B cell (primary cell): ENCODE measurements around the gene KLF12. TPM values are rescaled to one million over a fixed set of nuclear protein-coding genes. Genes with fewer than 3 reads are reported as not detected.
A peak's percentile ranks its signal among the peaks of the same experiment; 100 is the strongest.

Experiments used
- ATAC-seq: fragments of 200-7000 bp; cut with Tn5 transposase; one replicate; pipeline ENCODE4 v1.10.0; 2021; ENCODE audit warnings: low read depth, mild to moderate bottlenecking, moderate number of reproducible peaks, moderate library complexity
- CTCF ChIA-PET: fragments of 350-600 bp; sonication (Branson Sonifier 250); formaldehyde crosslinking; loops from one replicate; lab custom pipeline; 2021; ENCODE audit warnings: antibody characterized with exemption, inconsistent platforms; lab: Charles Lee
- POLR2A ChIA-PET: fragments of 350-600 bp; sonication (Branson Sonifier 250); formaldehyde crosslinking; loops from one replicate; lab custom pipeline; 2021; ENCODE audit warnings: antibody characterized with exemption; lab: Charles Lee
- DNase-seq: peaks from one replicate; pipeline ENCODE4 v3.0.0; 2013
- H2AFZ ChIP-seq: 2 replicates; pipeline ENCODE4 v1.6.1; 2012; ENCODE audit warnings: mild to moderate bottlenecking, low read depth, low read length; ENCODE audit not compliant: insufficient read depth, poor library complexity, severe bottlenecking
- H3K27ac ChIP-seq, 2 donors: 1 replicate in 1 of 2; 2 replicates in 1 of 2; pipeline ENCODE4 v1.5.1; 2012 to 2013; ENCODE audit warnings: low read length in 2 of 2, mild to moderate bottlenecking in 2 of 2, moderate library complexity in 1 of 2
- H3K27me3 ChIP-seq, 4 experiments: fragments of 200-600 bp in 1 of 4; sonication (generic) in 1 of 4; replicated peaks in 1 of 4; 1 replicate in 2 of 4; 2 replicates in 2 of 4; pipeline versions ENCODE4 v1.6.1 to v1.7.0; 2013 to 2016; ENCODE audit warnings: low read length in 3 of 4, mild to moderate bottlenecking in 2 of 4, mixed read lengths in 1 of 4, moderate library complexity in 1 of 4; ENCODE audit not compliant: insufficient read depth in 4 of 4, control insufficient read depth in 3 of 4; ENCODE audit errors: control extremely low read depth in 1 of 4
- H3K36me3 ChIP-seq, 2 experiments: replicated peaks in 1 of 2; 1 replicate in 1 of 2; 2 replicates in 1 of 2; pipeline versions ENCODE4 v1.6.1 to v1.7.1; 2013; ENCODE audit warnings: low read length in 1 of 2; ENCODE audit not compliant: insufficient read depth in 2 of 2, control insufficient read depth in 1 of 2; ENCODE audit errors: control extremely low read depth in 1 of 2, extremely low read depth in 1 of 2
- H3K4me1 ChIP-seq, 2 donors: fragments of 200-600 bp in 1 of 2; sonication (generic) in 1 of 2; 1 replicate in 1 of 2; 2 replicates in 1 of 2; pipeline versions ENCODE4 v1.5.1 to v1.6.1; 2013 to 2017; ENCODE audit warnings: low read length in 2 of 2; ENCODE audit not compliant: control insufficient read depth in 2 of 2, insufficient read depth in 2 of 2
- H3K4me2 ChIP-seq: replicated peaks from 2 replicates; pipeline ENCODE3; 2012; ENCODE audit warnings: mild to moderate bottlenecking, low read depth, low read length; ENCODE audit not compliant: poor library complexity, severe bottlenecking
- H3K4me3 ChIP-seq, 5 experiments: fragments of 200-600 bp in 1 of 5; sonication (generic) in 1 of 5; 1 replicate in 3 of 5; 2 replicates in 2 of 5; pipeline versions ENCODE4 v1.5.1 to v1.7.0; 2011 to 2016; ENCODE audit warnings: low read length in 4 of 5, mild to moderate bottlenecking in 4 of 5, low read depth in 2 of 5, control low read depth in 1 of 5, moderate library complexity in 1 of 5; ENCODE audit not compliant: insufficient read depth in 1 of 5; ENCODE audit errors: control extremely low read depth in 1 of 5, extremely low read depth in 1 of 5
- H3K79me2 ChIP-seq: fragments of 200-600 bp; sonication (generic); one replicate; pipeline ENCODE4 v1.6.0; 2016; ENCODE audit warnings: low read length; ENCODE audit not compliant: control insufficient read depth, insufficient read depth
- H3K9ac ChIP-seq: fragments of 200-600 bp; sonication (generic); 2 replicates; pipeline ENCODE4 v1.6.1; 2017; ENCODE audit warnings: mild to moderate bottlenecking, low read length, moderate library complexity
- H3K9me3 ChIP-seq, 3 donors: one replicate each; pipeline versions ENCODE4 v1.6.1 to v1.7.1; 2013; ENCODE audit warnings: low read length in 2 of 3; ENCODE audit not compliant: control insufficient read depth in 2 of 3, insufficient read depth in 1 of 3; ENCODE audit errors: control extremely low read depth in 1 of 3
- H4K20me1 ChIP-seq: 2 replicates; pipeline ENCODE4 v1.6.0; 2012; ENCODE audit warnings: mild to moderate bottlenecking, low read length; ENCODE audit not compliant: insufficient read depth, control insufficient read depth, poor library complexity, severe bottlenecking
- H3K27ac Mint-ChIP-seq: one replicate; pipeline ENCODE4 v1.8.0; 2021; ENCODE audit warnings: mixed read lengths
- H3K27me3 Mint-ChIP-seq: one replicate; pipeline ENCODE4 v1.8.0; 2021; ENCODE audit warnings: mixed read lengths
- H3K4me1 Mint-ChIP-seq: one replicate; pipeline ENCODE4 v1.8.0; 2021; ENCODE audit warnings: mixed read lengths
- H3K4me3 Mint-ChIP-seq: one replicate; pipeline ENCODE4 v1.8.0; 2021; ENCODE audit warnings: mixed read lengths
- H3K9me3 Mint-ChIP-seq: one replicate; pipeline ENCODE4 v1.8.0; 2022; ENCODE audit warnings: mixed read lengths; ENCODE audit not compliant: insufficient read depth
- EZH2 ChIP-seq: IDR thresholded peaks from 2 replicates; pipeline ENCODE4 v1.6.1; 2012; ENCODE audit warnings: borderline replicate concordance, low read depth, mild to moderate bottlenecking, moderate library complexity, low read length; ENCODE audit not compliant: insufficient read depth, poor library complexity, severe bottlenecking
- WGBS: methylation state at CpG from one replicate; pipeline ENCODE4 v1.1.5; 2013; ENCODE audit warnings: missing lambda C conversion rate; ENCODE audit not compliant: insufficient coverage; 5-methylcytosine and 5-hydroxymethylcytosine counted together
- intact Hi-C: fragments of 100-400 bp; cut with micrococcal nuclease; formaldehyde crosslinking; loops from one replicate; pipeline ENCODE4 v1.10.0; 2022
- polyA plus RNA-seq: library from polyadenylated mRNA; depleted of rRNA; stranded (reverse); fragments of >200 nt; gene quantifications from 2 replicates; pipeline ENCODE4 v1.2.3, GENCODE V29; 2012
- total RNA-seq, 2 donors: library from RNA; stranded (reverse); fragments of 120-200 nt in 1 of 2; gene quantifications; 1 replicate in 1 of 2; 2 replicates in 1 of 2; pipeline versions ENCODE4 v1.2.3 to v1.2.4, GENCODE V29; 2013 to 2022
- TF ChIP-seq, protein P1 (sequence below): fragments of 200-600 bp; IDR thresholded peaks from one replicate; pipeline ENCODE4 v1.8.0; 2022; ENCODE audit warnings: antibody characterized with exemption, mild to moderate bottlenecking

The KLF12 gene
- total and polyA plus RNA-seq, 2 donors (not counting 1 experiment from before 2014, with no cell fraction given) = 6.7 to 55.7 TPM

DNA sequence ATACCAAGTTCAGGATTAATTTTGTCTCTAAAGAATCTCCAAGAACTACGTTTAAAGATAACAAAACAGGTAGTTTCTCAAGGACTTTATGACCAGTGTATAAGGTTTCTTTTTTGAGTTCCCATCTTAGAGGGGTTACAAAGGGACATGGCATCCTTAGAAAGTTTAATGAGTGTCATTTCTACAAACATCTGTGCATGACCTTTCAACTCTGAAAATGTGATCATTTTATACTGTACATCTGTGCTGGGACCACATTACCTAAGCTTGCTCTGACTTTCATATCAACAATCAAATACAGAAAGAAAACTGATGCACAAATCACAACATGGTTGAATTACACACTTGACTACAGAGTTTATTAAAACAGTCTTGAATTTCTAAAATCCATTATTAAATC lies 37.1 kb downstream of the KLF12 start:
- H3K4me1 Mint-ChIP-seq = peaks cover 52% of the 10 kb centered on the region
- Histone ChIP-seq H3K9me3 (peaks cover 0 to 4% (median 1%) of the 10 kb centered on the region in 3 donors), H3K4me2 (no peak overlapping the region), H2AFZ (no peak overlapping the region), H3K4me1 (peaks cover 18 to 20% of the 10 kb centered on the region in 2 donors), H3K9ac (no peak overlapping the region), H3K79me2 (peaks cover 83% of the 10 kb centered on the region), H3K36me3 (no peaks in the 10 kb centered on the region), H3K27me3 (no peaks in the 10 kb centered on the region), H3K4me3 (no peak overlapping the region), H4K20me1 (peaks cover 43% of the 10 kb centered on the region), H3K27ac (no peak overlapping the region)
- no peak overlapping the region for H3K27ac Mint-ChIP-seq
- no CpG with 5 or more reads among the region's 1 CpG for WGBS
- ChIA-PET POLR2A (no interaction called here), CTCF (no interaction called here)
- intact Hi-C loops = loop anchor here (5.0 kb wide), 1 partner anchor 35 kb away; no protein-coding TSS in a partner anchor
- TF ChIP-seq EZH2 = no peak
- TF ChIP-seq, protein P1, sequence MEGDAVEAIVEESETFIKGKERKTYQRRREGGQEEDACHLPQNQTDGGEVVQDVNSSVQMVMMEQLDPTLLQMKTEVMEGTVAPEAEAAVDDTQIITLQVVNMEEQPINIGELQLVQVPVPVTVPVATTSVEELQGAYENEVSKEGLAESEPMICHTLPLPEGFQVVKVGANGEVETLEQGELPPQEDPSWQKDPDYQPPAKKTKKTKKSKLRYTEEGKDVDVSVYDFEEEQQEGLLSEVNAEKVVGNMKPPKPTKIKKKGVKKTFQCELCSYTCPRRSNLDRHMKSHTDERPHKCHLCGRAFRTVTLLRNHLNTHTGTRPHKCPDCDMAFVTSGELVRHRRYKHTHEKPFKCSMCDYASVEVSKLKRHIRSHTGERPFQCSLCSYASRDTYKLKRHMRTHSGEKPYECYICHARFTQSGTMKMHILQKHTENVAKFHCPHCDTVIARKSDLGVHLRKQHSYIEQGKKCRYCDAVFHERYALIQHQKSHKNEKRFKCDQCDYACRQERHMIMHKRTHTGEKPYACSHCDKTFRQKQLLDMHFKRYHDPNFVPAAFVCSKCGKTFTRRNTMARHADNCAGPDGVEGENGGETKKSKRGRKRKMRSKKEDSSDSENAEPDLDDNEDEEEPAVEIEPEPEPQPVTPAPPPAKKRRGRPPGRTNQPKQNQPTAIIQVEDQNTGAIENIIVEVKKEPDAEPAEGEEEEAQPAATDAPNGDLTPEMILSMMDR = no peak
- H3K27me3 Mint-ChIP-seq = no peaks in the 10 kb centered on the region
- DNase-seq (no peak), ATAC-seq (no peak)
- no peak overlapping the region for H3K4me3 Mint-ChIP-seq
- no peaks in the 10 kb centered on the region for H3K9me3 Mint-ChIP-seq

DNA sequence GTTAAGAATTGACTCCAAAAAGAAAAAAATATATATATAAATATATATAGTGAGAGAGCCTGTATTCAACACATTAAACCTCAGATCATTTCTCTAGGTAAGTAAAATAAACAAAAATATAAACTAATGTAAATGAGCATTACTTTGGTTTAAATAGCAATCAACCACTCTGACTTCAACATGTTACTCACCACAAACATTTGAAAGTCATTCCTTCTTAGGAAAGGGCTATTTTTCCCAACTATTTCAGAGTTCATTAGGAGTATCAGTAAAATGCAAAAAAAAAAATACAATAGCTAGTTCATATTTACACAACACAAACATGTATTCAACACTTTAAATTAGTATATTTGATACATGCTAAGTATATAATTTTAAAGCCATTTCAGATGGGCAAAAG lies 40.5 kb downstream of the KLF12 start:
- ChIA-PET POLR2A (no interaction called here), CTCF (interaction anchor here (1.0 kb wide), 1 partner anchor 27 kb away, joined by 3 read pairs; no protein-coding TSS in a partner anchor)
- no peak for ATAC-seq

More for the DNA sequence above, 40.5 kb downstream of the KLF12 start:
- no peak overlapping the region for H3K4me3 Mint-ChIP-seq
- Histone ChIP-seq H3K9ac (no peak overlapping the region), H2AFZ (no peak overlapping the region), H3K27ac (peak overlapping the region in 1 of 2 donors; percentile 68), H4K20me1 (peaks cover 33% of the 10 kb centered on the region), H3K9me3 (peaks cover 0 to 4% (median 0%) of the 10 kb centered on the region in 3 donors), H3K4me1 (peaks cover 16 to 26% of the 10 kb centered on the region in 2 donors), H3K4me2 (no peak overlapping the region), H3K36me3 (no peaks in the 10 kb centered on the region), H3K79me2 (peaks cover 84% of the 10 kb centered on the region), H3K27me3 (no peaks in the 10 kb centered on the region), H3K4me3 (no peak overlapping the region)
- no peak overlapping the region for H3K27ac Mint-ChIP-seq
- H3K4me1 Mint-ChIP-seq = peaks cover 51% of the 10 kb centered on the region
- TF ChIP-seq, protein P1 = no peak
- no peak for TF ChIP-seq EZH2
- no peaks in the 10 kb centered on the region for H3K9me3 Mint-ChIP-seq
- DNase-seq = no peak
- no peaks in the 10 kb centered on the region for H3K27me3 Mint-ChIP-seq
- intact Hi-C loops = loop anchor here (5.0 kb wide), 1 partner anchor 39 kb away; the partner anchor contains the start of gene KLF12
